ENCODE measurements around the gene POLR2F. TPM values are rescaled to one million over a fixed set of nuclear protein-coding genes. Genes with fewer than 3 reads are reported as not detected.

Gene POLR2F
- total and polyA plus RNA-seq, 9 of the 15 experiments (the other 6 are each of a cell fraction or from before 2014, with no cell fraction given) = 98.9 to 410 (median 168) TPM

GRCh38 chr22:37909766-37910165 lies 43.7 kb upstream of the POLR2F start:
- intact Hi-C loops (cut with micrococcal nuclease) (no loop called here), in situ Hi-C loops (cut with MboI) (no loop called here)
- peaks cover 4% of the 10 kb centered on the region; the same call in 2 of the 3 replicates for H3K36me3 ChIP-seq (ENCODE audit: control insufficient read depth, insufficient read depth, low read length)
- H2AFZ ChIP-seq (ENCODE audit: low read depth, low read length) = no peak overlapping the region
- 95% methylated on average over 7 of the region's 7 CpGs for WGBS (ENCODE audit: insufficient coverage, low coverage, missing lambda C conversion rate)
- no peak for TF ChIP-seq ZBTB7A (IDR thresholded peaks at IDR 0.05; ENCODE audit: borderline replicate concordance, control insufficient read depth, low read depth, low read length)
- no peak for TF ChIP-seq ZNF324 (CRISPR knock-in tag; IDR thresholded peaks at IDR 0.05)
- no peak for TF ChIP-seq ZNF3 (CRISPR knock-in tag; IDR thresholded peaks at IDR 0.05)
- no peak for TF ChIP-seq ZNF592 (IDR thresholded peaks at IDR 0.05)
- no peak for TF ChIP-seq SMAD3 (CRISPR knock-in tag; conservative IDR thresholded peaks at IDR 0.05)
- no peak for TF ChIP-seq HMBOX1 (IDR thresholded peaks at IDR 0.05)
- TF ChIP-seq ZNF583 (CRISPR knock-in tag; IDR thresholded peaks at IDR 0.05) = no peak
- no peak for TF ChIP-seq TCF15 (CRISPR knock-in tag; IDR thresholded peaks at IDR 0.05)
- no peak overlapping the region for H3K4me3 ChIP-seq
- H3K9me1 ChIP-seq (ENCODE audit: control insufficient read depth, insufficient read depth, low read length) = no peaks in the 10 kb centered on the region
- H4K20me1 ChIP-seq (replicated peaks; ENCODE audit: control insufficient read depth, insufficient read depth, low read length) = no peaks in the 10 kb centered on the region; the same call in 1 of the 2 replicates
- POLR2A ChIA-PET = interaction anchor here (1.1 to 2.2 kb wide), 2 partner anchors 17 to 23 kb away, joined by 4 to 7 read pairs; no protein-coding TSS in a partner anchor
- no TSS peak for BruUV-seq (replicated peaks)
- ATAC-seq (no peak), DNase-seq (ENCODE audit: extremely low read depth in 1 of 4, low spot score in 3 of 4) (no peak), FAIRE-seq (no peak)
- H3K4me1 ChIP-seq (replicated peaks in 1 of 2; ENCODE audit: control insufficient read depth in 2 of 2, insufficient read depth in 2 of 2, low read length in 2 of 2) = peaks cover 16 to 33% of the 10 kb centered on the region in 2 experiments; a peak in 4 of 5 replicates
- no peaks in the 10 kb centered on the region for H3K9me3 ChIP-seq (replicated peaks; ENCODE audit: control insufficient read depth, insufficient read depth, low read depth, low read length)
- H3K79me2 ChIP-seq (ENCODE audit: control insufficient read depth, insufficient read depth, low read length) = peaks cover 8% of the 10 kb centered on the region; the same call in 2 of the 3 replicates
- H3K27me3 ChIP-seq (ENCODE audit: control insufficient read depth in 2 of 2, insufficient read depth in 2 of 2, low read length in 2 of 2) = no peaks in the 10 kb centered on the region
- CTCF ChIA-PET (ENCODE audit: low intra/inter-chr PET ratio) = no interaction called here
- H3K27ac ChIP-seq (ENCODE audit: extremely low read depth, low read depth, low read length) = no peak overlapping the region
- no peak overlapping the region for H3K9ac ChIP-seq (ENCODE audit: insufficient read depth in 1 of 2, low read depth in 2 of 2, low read length in 2 of 2)
- H3K4me2 ChIP-seq (ENCODE audit: insufficient read depth, low read length) = no peak overlapping the region
